HEK293 (cell line): ENCODE data around the gene FSCN2.
A peak's percentile ranks its signal among the peaks of the same experiment; 100 is the strongest.

ENCODE experiments used
- CTCF ChIP-seq: fragments of 450-650 bp; formaldehyde crosslinking; IDR thresholded peaks from 2 replicates; pipeline ENCODE4 v1.5.1; 2016; ENCODE audit warnings: missing biosample characterization, missing genetic modification characterization
- EGR2 ChIP-seq: fragments of 450-650 bp; formaldehyde crosslinking; IDR thresholded peaks from 2 replicates; pipeline ENCODE4 v1.5.1; 2016; ENCODE audit warnings: low read depth, missing biosample characterization, missing genetic modification characterization
- GLIS2 ChIP-seq: fragments of 450-650 bp; formaldehyde crosslinking; IDR thresholded peaks from 2 replicates; pipeline ENCODE4 v1.5.1; 2016; ENCODE audit warnings: missing biosample characterization, missing genetic modification characterization
- KLF10 ChIP-seq: fragments of 450-650 bp; IDR thresholded peaks from 2 replicates; pipeline ENCODE4 v1.5.1; 2018; ENCODE audit warnings: missing biosample characterization, mild to moderate bottlenecking, missing genetic modification characterization
- KLF16 ChIP-seq: fragments of 450-650 bp; formaldehyde crosslinking; IDR thresholded peaks from 2 replicates; pipeline ENCODE4 v1.5.1; 2017; ENCODE audit warnings: missing biosample characterization, missing genetic modification characterization
- KLF8 ChIP-seq: fragments of 450-650 bp; formaldehyde crosslinking; IDR thresholded peaks from 2 replicates; pipeline ENCODE4 v1.5.1; 2016; ENCODE audit warnings: missing biosample characterization, missing genetic modification characterization
- KLF9 ChIP-seq: fragments of 450-650 bp; formaldehyde crosslinking; IDR thresholded peaks from 2 replicates; pipeline ENCODE4 v1.5.1; 2016; ENCODE audit warnings: missing biosample characterization, missing genetic modification characterization, low read depth
- PATZ1 ChIP-seq: fragments of 450-650 bp; formaldehyde crosslinking; IDR thresholded peaks from 2 replicates; pipeline ENCODE4 v1.5.1; 2016; ENCODE audit warnings: missing biosample characterization, missing genetic modification characterization
- RBAK ChIP-seq: fragments of 450-650 bp; formaldehyde crosslinking; IDR thresholded peaks from 2 replicates; pipeline ENCODE4 v1.5.1; 2016; ENCODE audit warnings: missing biosample characterization, missing genetic modification characterization
- ZBTB11 ChIP-seq: fragments of 450-650 bp; formaldehyde crosslinking; conservative IDR thresholded peaks from 2 replicates; pipeline ENCODE4 v1.5.1; 2016; ENCODE audit warnings: low read depth, missing biosample characterization, missing genetic modification characterization
- ZBTB6 ChIP-seq: fragments of 450-650 bp; formaldehyde crosslinking; IDR thresholded peaks from 2 replicates; pipeline ENCODE4 v1.5.1; 2017; ENCODE audit warnings: missing biosample characterization, missing genetic modification characterization
- ZNF155 ChIP-seq: fragments of 450-650 bp; formaldehyde crosslinking; IDR thresholded peaks from 2 replicates; pipeline ENCODE4 v1.5.1; 2016; ENCODE audit warnings: missing biosample characterization, missing genetic modification characterization
- ZNF19 ChIP-seq: fragments of 450-650 bp; formaldehyde crosslinking; IDR thresholded peaks from 2 replicates; pipeline ENCODE4; 2016; ENCODE audit warnings: missing biosample characterization, missing genetic modification characterization, low read depth
- ZNF239 ChIP-seq: fragments of 450-650 bp; formaldehyde crosslinking; IDR thresholded peaks from 2 replicates; pipeline ENCODE4 v1.5.1; 2016; ENCODE audit warnings: missing biosample characterization, missing genetic modification characterization
- ZNF404 ChIP-seq: fragments of 450-650 bp; formaldehyde crosslinking; IDR thresholded peaks from 2 replicates; pipeline ENCODE4 v1.5.1; 2017; ENCODE audit warnings: missing biosample characterization, missing genetic modification characterization
- ZNF449 ChIP-seq: fragments of 450-650 bp; formaldehyde crosslinking; IDR thresholded peaks from 2 replicates; pipeline ENCODE4 v1.5.1; 2017; ENCODE audit warnings: missing biosample characterization, mild to moderate bottlenecking, missing genetic modification characterization, moderate library complexity
- ZNF561 ChIP-seq: fragments of 450-650 bp; IDR thresholded peaks from 2 replicates; pipeline ENCODE4 v1.5.1; 2018; ENCODE audit warnings: missing biosample characterization, missing genetic modification characterization, borderline replicate concordance
- ZNF621 ChIP-seq: fragments of 450-650 bp; formaldehyde crosslinking; IDR thresholded peaks from 2 replicates; pipeline ENCODE4 v1.5.1; 2017; ENCODE audit warnings: missing biosample characterization, missing genetic modification characterization
- ZNF623 ChIP-seq: fragments of 450-650 bp; formaldehyde crosslinking; IDR thresholded peaks from 2 replicates; pipeline ENCODE4 v1.5.1; 2016; ENCODE audit warnings: missing biosample characterization, missing genetic modification characterization
- ZNF629 ChIP-seq: fragments of 450-650 bp; formaldehyde crosslinking; IDR thresholded peaks from 2 replicates; pipeline ENCODE4 v1.5.1; 2017; ENCODE audit warnings: missing biosample characterization, missing genetic modification characterization
- ZNF660 ChIP-seq: fragments of 450-650 bp; IDR thresholded peaks from 2 replicates; pipeline ENCODE4 v1.5.1; 2018; ENCODE audit warnings: missing biosample characterization, mild to moderate bottlenecking, missing genetic modification characterization
- ZNF677 ChIP-seq: fragments of 450-650 bp; IDR thresholded peaks from 2 replicates; pipeline ENCODE4 v1.5.0; 2018; ENCODE audit warnings: missing biosample characterization, mild to moderate bottlenecking, missing genetic modification characterization, moderate library complexity
- ZNF785 ChIP-seq: fragments of 450-650 bp; formaldehyde crosslinking; IDR thresholded peaks from 2 replicates; pipeline ENCODE4 v1.5.1; 2016; ENCODE audit warnings: missing biosample characterization, missing genetic modification characterization
- ZNF830 ChIP-seq: fragments of 450-650 bp; IDR thresholded peaks from 2 replicates; pipeline ENCODE4 v1.5.0; 2018; ENCODE audit warnings: missing biosample characterization, missing genetic modification characterization, low read depth, mild to moderate bottlenecking, moderate library complexity
- ZNF837 ChIP-seq: fragments of 450-650 bp; formaldehyde crosslinking; IDR thresholded peaks from 2 replicates; pipeline ENCODE4 v1.5.1; 2016; ENCODE audit warnings: missing biosample characterization, missing genetic modification characterization

The FSCN2 gene

GRCh38 chr17:81484195-81484979 lies 43.8 kb upstream of the FSCN2 start (continued):
- TF ChIP-seq KLF9 (tag by site-specific recombination), result peak; percentile 90
- peak; percentile 90 for TF ChIP-seq PATZ1 (tag by site-specific recombination)
- no peak for TF ChIP-seq ZNF623
- TF ChIP-seq ZNF621, result no peak
- 0 out of 2 replicates have a peak, but pooled peaks have one; percentile 56 for TF ChIP-seq ZNF785 (tag by site-specific recombination)
- peak; percentile 93 for TF ChIP-seq CTCF (tag by site-specific recombination)
- TF ChIP-seq EGR2 (tag by site-specific recombination), result peak; percentile 49; the same call in 1 of the 2 replicates
- TF ChIP-seq ZNF155 (tag by site-specific recombination), result no peak
- TF ChIP-seq ZNF837, result no peak
- TF ChIP-seq ZNF677 (tag by site-specific recombination), result peak; percentile 53
- TF ChIP-seq ZBTB6 (tag by site-specific recombination), result peak; percentile 46
- TF ChIP-seq ZNF830, result no peak
- TF ChIP-seq ZNF449 (tag by site-specific recombination), result 0 out of 2 replicates have a peak, but pooled peaks have one; percentile 17
- no peak for TF ChIP-seq RBAK
- peak; percentile 34; the same call in 1 of the 2 replicates for TF ChIP-seq KLF16 (tag by site-specific recombination)
- peak; percentile 79 for TF ChIP-seq KLF10 (tag by site-specific recombination)
- peak; percentile 80; the same call in 1 of the 2 replicates for TF ChIP-seq GLIS2 (tag by site-specific recombination)
- TF ChIP-seq ZNF660 (tag by site-specific recombination), result peak; percentile 97
- 0 out of 2 replicates have a peak, but pooled peaks have one; percentile 15 for TF ChIP-seq ZNF629 (tag by site-specific recombination)
- TF ChIP-seq ZBTB11, result no peak
- no peak for TF ChIP-seq ZNF239 (tag by site-specific recombination)
- TF ChIP-seq ZNF19, result no peak
- peak; percentile 57; the same call in 1 of the 2 replicates for TF ChIP-seq KLF8 (tag by site-specific recombination)
- TF ChIP-seq ZNF404 (tag by site-specific recombination), result no peak
- peak; percentile 94 for TF ChIP-seq ZNF561 (tag by site-specific recombination)
